K562 (cell line): ENCODE results near the gene ATXN10. TPM values are rescaled to one million over a fixed set of nuclear protein-coding genes. Genes with fewer than 3 reads are reported as not detected.

Source experiments
- ATAC-seq: fragments of 200-7000 bp; cut with Tn5 transposase; 3 replicates; pipeline ENCODE4 v1.9.1; 2020; ENCODE audit warnings: moderate library complexity
- BruUV-seq: library from RNA; stranded (reverse); fragments of 400-500 nt; replicated peaks from 2 replicates; lab custom pipeline; 2021; lab: Mats Ljungman, UMichigan
- CTCF ChIA-PET: fragments of 300-600 bp; formaldehyde crosslinking; extraction: SDS; loops from one replicate; lab custom pipeline; 2021; ENCODE audit warnings: low intra/inter-chr PET ratio; lab: Yijun Ruan, JAX
- POLR2A ChIA-PET: fragments of 300-600, 350-650 bp; sonication (Branson Sonifier 250); formaldehyde crosslinking; extraction: SDS; loops from one replicate; lab custom pipeline; 2021; ENCODE audit warnings: antibody characterized with exemption, inconsistent platforms; lab: Yijun Ruan, JAX
- DNase-seq, 4 experiments: peaks; one replicate each; pipeline versions ENCODE4 v3.0.0 to v3.0.0-alpha.2; 2011 to 2018; ENCODE audit warnings: low spot score in 3 of 4, mixed read lengths in 3 of 4; ENCODE audit errors: extremely low read depth in 1 of 4
- FAIRE-seq: peaks from 2 replicates; lab custom pipeline; 2011; peaks lifted over from hg19 to GRCh38; lab: Jason Lieb, UNC
- H2AFZ ChIP-seq: 2 replicates; pipeline ENCODE4 v1.6.0; 2011; ENCODE audit warnings: low read depth, low read length, control low read depth, inconsistent platforms
- H3K27ac ChIP-seq: fragments of 200-600 bp; 3 replicates; pipeline ENCODE4 v1.8.0; 2011; ENCODE audit warnings: low read depth, mild to moderate bottlenecking, control low read depth, inconsistent platforms, low read length, moderate library complexity, mixed read lengths; ENCODE audit errors: extremely low read depth
- H3K27me3 ChIP-seq, 2 experiments: fragments of 300-600 bp in 1 of 2; 2 replicates in 1 of 2; 3 replicates in 1 of 2; pipeline versions ENCODE4 v1.6.0 to v1.8.0; 2011; ENCODE audit warnings: inconsistent platforms in 2 of 2, low read length in 2 of 2, mild to moderate bottlenecking in 1 of 2, mixed read lengths in 1 of 2, moderate library complexity in 1 of 2; ENCODE audit not compliant: control insufficient read depth in 2 of 2, insufficient read depth in 2 of 2
- H3K36me3 ChIP-seq: fragments of 300-600 bp; 3 replicates; pipeline ENCODE4 v1.8.0; 2011; ENCODE audit warnings: mild to moderate bottlenecking, low read length, inconsistent platforms; ENCODE audit not compliant: control insufficient read depth, insufficient read depth
- H3K4me1 ChIP-seq, 2 experiments: fragments of 200-600 bp in 1 of 2; replicated peaks in 1 of 2; 2 replicates in 1 of 2; 3 replicates in 1 of 2; pipeline versions ENCODE4 v1.5.1 to v1.8.0; 2011; ENCODE audit warnings: inconsistent platforms in 2 of 2, low read length in 2 of 2, mild to moderate bottlenecking in 1 of 2, mixed read lengths in 1 of 2, moderate library complexity in 1 of 2; ENCODE audit not compliant: control insufficient read depth in 2 of 2, insufficient read depth in 2 of 2
- H3K4me2 ChIP-seq: 2 replicates; pipeline ENCODE4 v1.6.1; 2011; ENCODE audit warnings: low read length, control low read depth, inconsistent platforms, mixed read lengths; ENCODE audit not compliant: insufficient read depth
- H3K4me3 ChIP-seq: fragments of 200-600 bp; sonication (generic), shearing (Covaris generic); 2 replicates; pipeline ENCODE4 v1.5.1; 2016; ENCODE audit warnings: control low read depth, inconsistent platforms
- H3K79me2 ChIP-seq: fragments of 200-600 bp; 3 replicates; pipeline ENCODE4 v1.8.0; 2011; ENCODE audit warnings: low read length, inconsistent platforms; ENCODE audit not compliant: control insufficient read depth, insufficient read depth
- H3K9ac ChIP-seq, 2 experiments: 2 replicates each; pipeline versions ENCODE4 v1.6.0 to v1.6.1; 2011; ENCODE audit warnings: low read depth in 2 of 2, low read length in 2 of 2, control low read depth in 1 of 2, inconsistent platforms in 1 of 2, mild to moderate bottlenecking in 1 of 2, mixed read lengths in 1 of 2; ENCODE audit not compliant: insufficient read depth in 1 of 2
- H3K9me1 ChIP-seq: one replicate; pipeline ENCODE4 v1.6.0; 2011; ENCODE audit warnings: inconsistent platforms, mild to moderate bottlenecking, low read length, moderate library complexity; ENCODE audit not compliant: control insufficient read depth, insufficient read depth
- H3K9me3 ChIP-seq: replicated peaks from 2 replicates; pipeline ENCODE4 v1.5.1; 2011; ENCODE audit warnings: low read depth, low read length, inconsistent platforms; ENCODE audit not compliant: control insufficient read depth, insufficient read depth
- H4K20me1 ChIP-seq: replicated peaks from 2 replicates; pipeline ENCODE4 v1.6.1; 2011; ENCODE audit warnings: low read length, inconsistent platforms, mixed read lengths; ENCODE audit not compliant: control insufficient read depth, insufficient read depth
- CBFA2T3 ChIP-seq: fragments of 450-650 bp; IDR thresholded peaks from 2 replicates; pipeline ENCODE4 v1.6.1; 2017
- CSDE1 ChIP-seq, 2 experiments: fragments of 450-650 bp; IDR thresholded peaks; 2 replicates each; pipeline ENCODE4 v1.6.1; 2016; ENCODE audit warnings: mild to moderate bottlenecking in 1 of 2
- HNRNPL ChIP-seq: fragments of 200-400 bp; formaldehyde crosslinking; IDR thresholded peaks from 2 replicates; pipeline ENCODE4 v1.6.1; 2017; ENCODE audit warnings: low read depth, mild to moderate bottlenecking, low read length
- MEF2D ChIP-seq: conservative IDR thresholded peaks from 2 replicates; pipeline ENCODE4 v1.6.1; 2016; ENCODE audit warnings: low read depth, missing genetic modification characterization, missing compliant biosample characterization
- NFIC ChIP-seq: fragments of 450-650 bp; IDR thresholded peaks from 2 replicates; pipeline ENCODE4 v1.6.1; 2017; ENCODE audit warnings: mild to moderate bottlenecking, inconsistent platforms
- SMC3 ChIP-seq: conservative IDR thresholded peaks from 2 replicates; pipeline ENCODE4 v1.6.1; 2011; ENCODE audit warnings: low read depth, low read length, improper control_type of control experiment; ENCODE audit not compliant: insufficient read depth
- SRSF3 ChIP-seq: fragments of 200-400 bp; formaldehyde crosslinking; IDR thresholded peaks from 2 replicates; pipeline ENCODE4 v1.6.1; 2016; ENCODE audit warnings: mild to moderate bottlenecking, low read length, moderate library complexity; ENCODE audit not compliant: insufficient read depth
- SRSF9 ChIP-seq: fragments of 200-400 bp; formaldehyde crosslinking; IDR thresholded peaks from 2 replicates; pipeline ENCODE4 v1.6.1; 2017; ENCODE audit warnings: low read depth, low read length, borderline replicate concordance
- WGBS: fragments of 100-300 bp; shearing (Covaris generic); methylation state at CpG from one replicate; pipeline ENCODE4 v1.1.6; 2016; ENCODE audit warnings: low coverage, mixed read lengths; ENCODE audit not compliant: insufficient coverage; ENCODE audit errors: missing lambda C conversion rate; 5-methylcytosine and 5-hydroxymethylcytosine counted together
- in situ Hi-C: fragments of 300-500 bp; cut with MboI; formaldehyde crosslinking; loops from 4 replicates; pipeline ENCODE4 v1.15.0; 2018; ENCODE audit warnings: inconsistent platforms, mixed read lengths
- intact Hi-C: fragments of 100-400 bp; cut with micrococcal nuclease; formaldehyde crosslinking; loops from 2 replicates; pipeline ENCODE4 v1.14.2; 2022
- polyA plus RNA-seq, 8 experiments: library from polyadenylated mRNA; depleted of rRNA in 4 of 8; stranded (reverse) in 5 of 8; unstranded in 3 of 8; fragments of >200 nt; fragmentation: Nextera tagmentation in 2 of 8; fragmentation: Illumina TruSeq in 1 of 8; extraction: Ambion mirVana in 2 of 8; extraction: Trizol in 1 of 8; gene quantifications; 2 replicates each; pipeline versions ENCODE4 v1.2.1 to v1.2.3, GENCODE V29; 2011 to 2014; ENCODE audit warnings: inconsistent platforms in 1 of 8, missing spikeins in 1 of 8
- total RNA-seq, 7 experiments: library from RNA; depleted of rRNA in 6 of 7; stranded (reverse); fragments of >200 nt in 6 of 7; fragmentation: Illumina TruSeq in 2 of 7; extraction: Trizol in 2 of 7; gene quantifications; 2 replicates each; pipeline versions ENCODE4 v1.2.1 to v1.2.3, GENCODE V29; 2011 to 2021; ENCODE audit warnings: low replicate concordance in 1 of 7

The ATXN10 gene
- total and polyA plus RNA-seq, 9 of the 15 experiments (the other 6 are each of a cell fraction or from before 2014, with no cell fraction given) = 11.5 to 190 (median 33.6) TPM

DNA sequence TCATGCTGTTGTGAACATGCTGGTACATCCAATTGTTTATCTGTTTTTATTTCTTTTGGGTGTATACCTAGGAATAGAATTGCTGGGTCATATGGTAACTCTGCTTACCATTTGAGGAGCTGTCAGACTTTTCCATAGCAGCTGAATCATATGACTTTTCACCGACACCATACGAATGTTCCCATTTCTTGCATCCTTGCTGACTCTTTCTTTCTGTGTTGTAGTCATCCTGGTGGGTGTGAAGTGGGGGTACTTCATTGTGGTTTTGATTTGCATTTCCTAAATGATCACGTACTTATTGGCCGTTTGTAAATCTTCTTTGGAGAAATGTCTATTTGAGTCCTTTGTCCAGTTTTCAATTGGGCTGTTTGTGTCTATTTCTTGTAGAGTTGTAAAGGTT, 26.5 kb downstream of the ATXN10 start:
- no peak overlapping the region for H3K4me3 ChIP-seq
- CTCF ChIA-PET = no interaction called here
- H3K27me3 ChIP-seq = no peaks in the 10 kb centered on the region
- H2AFZ ChIP-seq = no peak overlapping the region
- no peaks in the 10 kb centered on the region for H3K4me1 ChIP-seq
- no peak for TF ChIP-seq HNRNPL
- no peak for TF ChIP-seq SMC3
- TF ChIP-seq CSDE1 (IDR thresholded peaks at IDR 0.05) = no peak
- no peak for TF ChIP-seq NFIC
- no peak for TF ChIP-seq SRSF3
- TF ChIP-seq MEF2D = no peak
- TF ChIP-seq, all 486 proteins: peak for 0
- ATAC-seq (no peak), FAIRE-seq (no peak), DNase-seq (no peak)
- Histone ChIP-seq H3K9me3 (no peaks in the 10 kb centered on the region), H3K9me1 (no peaks in the 10 kb centered on the region), H3K9ac (no peak overlapping the region), H3K27ac (no peak overlapping the region), H3K36me3 (peaks cover 31% of the 10 kb centered on the region; the same call in 2 of the 3 replicates), H3K79me2 (no peaks in the 10 kb centered on the region), H4K20me1 (no peaks in the 10 kb centered on the region), H3K4me2 (no peak overlapping the region)
- intact Hi-C loops = no loop called here
- WGBS = 94% methylated on average over 4 of the region's 4 CpGs
- BruUV-seq = no TSS peak
- in situ Hi-C loops = no loop called here
- POLR2A ChIA-PET = no interaction called here

DNA sequence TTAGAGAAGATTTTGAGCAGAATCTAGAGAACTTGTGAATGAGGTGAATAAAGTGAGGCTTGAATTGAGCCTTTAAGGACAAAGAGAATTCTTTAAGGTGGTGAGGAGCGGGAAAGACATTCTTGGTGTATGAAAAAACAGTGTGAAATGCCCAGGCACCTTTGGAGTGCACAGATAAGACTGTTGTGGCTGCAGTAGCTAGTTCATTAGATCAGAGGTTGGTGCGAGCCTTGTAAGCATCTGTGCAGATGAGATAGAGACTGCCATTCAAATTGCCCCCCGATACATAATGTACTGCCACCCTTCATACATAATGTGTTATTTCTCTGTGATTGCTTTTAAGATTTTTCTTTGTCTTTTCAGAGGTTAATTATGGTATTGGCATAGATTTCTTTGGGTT, 31.3 kb downstream of the ATXN10 start:
- in situ Hi-C loops (no loop called here), intact Hi-C loops (no loop called here)
- no peak overlapping the region for H3K4me2 ChIP-seq
- POLR2A ChIA-PET = no interaction called here
- H3K36me3 ChIP-seq = peaks cover 35% of the 10 kb centered on the region
- no peak overlapping the region for H3K9ac ChIP-seq
- no peaks in the 10 kb centered on the region for H3K4me1 ChIP-seq
- no peaks in the 10 kb centered on the region for H3K9me3 ChIP-seq
- no peaks in the 10 kb centered on the region for H3K79me2 ChIP-seq
- DNase-seq = peak in 1 of 4 experiments; percentile 9
- TF ChIP-seq SRSF9 (no peak), CBFA2T3 (peak; percentile 24)
- BruUV-seq = no TSS peak
- no peaks in the 10 kb centered on the region for H3K9me1 ChIP-seq
- H2AFZ ChIP-seq = no peak overlapping the region
- CTCF ChIA-PET = no interaction called here
- H4K20me1 ChIP-seq = no peaks in the 10 kb centered on the region
- H3K27me3 ChIP-seq = no peaks in the 10 kb centered on the region
- no peak overlapping the region for H3K4me3 ChIP-seq
- FAIRE-seq = no peak
- no peak overlapping the region for H3K27ac ChIP-seq
- ATAC-seq = no peak
- WGBS = 68% methylated on average over 3 of the region's 3 CpGs
